Body of pancreas (tissue), 4 donors: ENCODE measurements around the gene LARP1B.
"Not testable (repeated sequence)": the region's sequence is repeated elsewhere in the genome, so short reads cannot be mapped to it uniquely, and the experiment has no call there.

Experiments
- CTCF ChIP-seq, 7 experiments: fragments of 450-650 bp in 4 of 7; fragments of 200-600 bp in 3 of 7; sonication (generic) in 3 of 7; IDR thresholded peaks; one replicate each; pipeline ENCODE4 v1.5.1; 2016 to 2019; ENCODE audit warnings: antibody characterized with exemption in 7 of 7
- POLR2A ChIP-seq, 3 donors: fragments of 450-650 bp; IDR thresholded peaks; one replicate each; pipeline ENCODE4 v1.6.1; 2016; ENCODE audit warnings: antibody characterized with exemption in 3 of 3, mild to moderate bottlenecking in 2 of 3

GRCh38 chr4:128047514-128047913, 13.6 kb upstream of the LARP1B start:
- not testable (repeated sequence) for TF ChIP-seq CTCF, POLR2A (IDR thresholded peaks at IDR 0.05)
